GM20000 (cell line): Measurements from ENCODE around the gene TJP2.

Experiments used
- DNase-seq: peaks from one replicate; pipeline ENCODE4 v3.0.0; 2012; ENCODE audit warnings: low spot score
- TF ChIP-seq, protein P1 (sequence below): IDR thresholded peaks from 2 replicates; pipeline ENCODE4 v1.5.1; 2012; ENCODE audit warnings: mild to moderate bottlenecking, control low read depth; ENCODE audit errors: extremely low read depth, missing control alignments

The TJP2 gene

DNA sequence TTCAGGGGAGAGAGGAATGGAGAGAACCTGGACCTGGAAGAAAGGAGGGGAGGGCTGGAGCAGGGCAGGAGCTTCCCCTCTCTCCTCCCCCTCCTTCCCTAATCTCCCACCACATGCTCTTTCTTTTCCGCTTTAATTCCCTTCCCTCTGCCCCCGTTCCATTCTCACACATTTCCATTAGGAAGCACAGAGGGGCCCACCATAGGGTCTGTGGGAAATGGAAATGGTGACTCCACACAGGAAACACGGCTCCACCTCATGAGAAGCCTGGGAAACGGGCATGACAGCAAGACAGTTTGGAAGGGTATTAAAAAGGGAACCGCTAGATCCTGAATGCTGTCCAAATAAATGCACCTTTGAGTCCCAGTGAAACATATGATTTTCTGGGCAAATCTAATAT is 86.1 kb downstream of the TJP2 start:
- no peak for DNase-seq
- TF ChIP-seq, protein P1, sequence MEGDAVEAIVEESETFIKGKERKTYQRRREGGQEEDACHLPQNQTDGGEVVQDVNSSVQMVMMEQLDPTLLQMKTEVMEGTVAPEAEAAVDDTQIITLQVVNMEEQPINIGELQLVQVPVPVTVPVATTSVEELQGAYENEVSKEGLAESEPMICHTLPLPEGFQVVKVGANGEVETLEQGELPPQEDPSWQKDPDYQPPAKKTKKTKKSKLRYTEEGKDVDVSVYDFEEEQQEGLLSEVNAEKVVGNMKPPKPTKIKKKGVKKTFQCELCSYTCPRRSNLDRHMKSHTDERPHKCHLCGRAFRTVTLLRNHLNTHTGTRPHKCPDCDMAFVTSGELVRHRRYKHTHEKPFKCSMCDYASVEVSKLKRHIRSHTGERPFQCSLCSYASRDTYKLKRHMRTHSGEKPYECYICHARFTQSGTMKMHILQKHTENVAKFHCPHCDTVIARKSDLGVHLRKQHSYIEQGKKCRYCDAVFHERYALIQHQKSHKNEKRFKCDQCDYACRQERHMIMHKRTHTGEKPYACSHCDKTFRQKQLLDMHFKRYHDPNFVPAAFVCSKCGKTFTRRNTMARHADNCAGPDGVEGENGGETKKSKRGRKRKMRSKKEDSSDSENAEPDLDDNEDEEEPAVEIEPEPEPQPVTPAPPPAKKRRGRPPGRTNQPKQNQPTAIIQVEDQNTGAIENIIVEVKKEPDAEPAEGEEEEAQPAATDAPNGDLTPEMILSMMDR, result no peak

DNA sequence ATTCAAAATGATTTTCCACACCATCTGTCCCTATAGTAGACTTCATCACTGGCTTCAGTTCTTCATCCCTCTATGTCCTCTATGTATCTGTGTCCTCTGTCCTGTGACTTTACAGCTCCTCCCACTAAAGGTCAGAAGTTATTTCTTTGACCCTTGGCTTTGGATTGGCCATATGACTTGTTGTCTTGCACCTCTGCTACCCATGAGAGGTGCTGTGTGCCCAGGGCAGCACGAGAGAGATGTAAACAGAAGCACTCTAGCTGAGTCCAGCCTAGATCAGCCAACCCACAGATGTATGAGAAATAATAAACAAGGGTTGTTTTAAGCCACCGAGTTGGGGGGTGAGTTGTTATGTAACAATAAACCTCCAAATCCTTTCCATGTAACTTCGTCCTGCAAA is 87.6 kb downstream of the TJP2 start:
- TF ChIP-seq, protein P1, result no peak
- no peak for DNase-seq

DNA sequence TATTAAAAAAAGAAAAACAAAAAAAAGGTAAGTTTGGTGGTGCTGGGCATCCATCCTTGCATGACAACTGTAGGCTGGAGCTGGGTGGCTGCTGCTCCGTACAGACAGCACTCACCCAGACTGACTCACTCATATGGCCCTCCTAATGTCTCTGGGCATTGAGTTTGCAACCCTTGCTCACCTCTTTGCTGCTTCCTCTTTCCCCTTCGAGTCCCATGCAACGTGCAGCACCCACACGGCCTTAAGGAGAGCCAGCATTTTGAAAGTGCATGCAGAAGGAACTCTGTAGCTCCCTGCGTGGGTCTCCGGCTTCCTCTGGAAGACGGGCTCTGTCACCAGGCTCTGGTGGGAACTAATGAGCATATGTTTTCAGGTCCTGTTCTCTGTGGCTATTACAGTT is 90.4 kb downstream of the TJP2 start:
- TF ChIP-seq, protein P1, result no peak
- no peak for DNase-seq

DNA sequence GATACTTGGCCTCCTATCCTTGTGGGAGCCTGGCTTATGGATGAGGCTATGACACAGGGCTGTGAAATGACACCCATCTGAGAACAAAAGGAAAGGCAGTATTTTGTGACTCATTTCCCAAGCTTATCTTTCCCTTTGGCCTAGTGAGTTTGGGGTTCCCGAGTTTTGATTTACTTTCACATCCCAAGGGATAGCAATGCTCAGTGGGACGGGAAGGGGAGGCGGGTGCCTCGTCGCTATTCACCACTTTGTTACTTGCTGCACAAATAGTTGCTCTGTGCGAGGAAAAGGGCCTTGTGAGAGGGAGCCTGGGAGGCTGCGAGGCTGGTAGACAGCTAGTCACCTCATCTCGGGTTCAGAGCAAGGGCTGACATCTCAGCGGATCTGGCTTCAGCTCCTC is 91.8 kb downstream of the TJP2 start:
- TF ChIP-seq, protein P1, result no peak
- DNase-seq, result no peak

DNA sequence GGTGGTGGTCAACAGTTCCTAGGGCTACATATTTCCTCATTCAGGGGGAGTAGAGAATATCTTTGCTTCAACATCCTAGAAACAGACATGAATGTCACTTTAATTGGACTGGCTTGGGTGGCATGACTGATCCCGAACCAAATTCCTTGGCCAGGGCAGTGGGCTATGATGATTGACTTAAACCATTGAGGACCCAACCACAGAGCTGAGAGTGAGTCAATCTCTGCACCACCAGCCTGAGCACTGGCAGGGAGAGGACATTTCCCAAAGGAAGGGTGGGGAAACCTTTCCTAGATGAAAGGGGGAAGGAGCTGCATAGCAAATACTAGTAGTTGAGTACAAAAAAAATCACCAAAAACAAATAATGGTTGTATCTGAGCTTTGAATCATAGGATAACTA is 98.1 kb downstream of the TJP2 start:
- TF ChIP-seq, protein P1, result no peak
- no peak for DNase-seq

DNA sequence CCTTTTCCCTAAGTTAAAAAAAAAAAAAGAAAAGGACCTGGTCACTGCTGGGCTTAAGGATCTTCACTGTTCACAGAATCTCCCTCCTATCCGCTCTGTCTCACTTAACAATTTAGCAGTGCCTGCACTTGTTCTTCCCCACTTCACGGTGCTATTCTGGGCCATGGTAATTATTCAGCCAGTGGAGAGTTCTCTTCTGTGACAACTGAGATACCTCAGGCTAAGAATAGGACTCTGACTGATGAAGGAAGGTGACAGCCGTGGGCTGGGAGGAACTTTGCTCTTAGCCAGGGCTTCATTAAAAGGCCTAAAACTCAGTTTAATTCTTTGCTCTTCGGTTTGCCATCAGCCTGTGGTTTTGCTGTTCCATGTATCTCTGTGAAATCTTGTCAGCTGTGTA is 99.1 kb downstream of the TJP2 start:
- DNase-seq, result no peak
- TF ChIP-seq, protein P1, result no peak

DNA sequence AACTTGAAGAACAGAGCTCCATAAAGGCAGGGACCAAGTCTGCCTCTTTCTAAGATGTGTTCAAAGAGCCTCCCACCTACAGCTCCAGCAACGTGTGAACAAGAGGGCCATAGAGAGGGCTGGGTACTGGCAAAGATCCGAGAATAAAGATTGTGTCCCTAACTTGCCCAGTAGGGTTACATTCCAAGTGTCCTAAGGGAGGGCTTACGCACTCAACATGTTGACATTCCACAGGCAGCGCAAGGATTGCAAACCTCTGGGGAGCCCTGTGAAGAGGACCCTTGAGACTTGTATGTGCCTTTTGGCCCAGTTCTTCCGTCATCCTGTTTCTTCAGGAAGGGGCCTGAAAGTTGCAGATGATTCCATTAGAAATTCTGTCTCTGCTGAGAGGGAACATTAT is 102.7 kb downstream of the TJP2 start:
- TF ChIP-seq, protein P1, result no peak
- DNase-seq, result no peak
